GM18526 (cell line): ENCODE data around the gene DAZL.

ENCODE experiments used
- POLR2A ChIP-seq: IDR thresholded peaks from 3 replicates; pipeline ENCODE4 v1.6.1; 2011; ENCODE audit not compliant: insufficient read length; ENCODE audit errors: extremely low read depth

DAZL gene

GRCh38 chr3:16559653-16560365, 45.4 kb downstream of the DAZL start:
- no peak for TF ChIP-seq POLR2A

GRCh38 chr3:16554126-16554525, 51.1 kb downstream of the DAZL start:
- no peak for TF ChIP-seq POLR2A

GRCh38 chr3:16552757-16553156, 52.5 kb downstream of the DAZL start:
- no peak for TF ChIP-seq POLR2A

GRCh38 chr3:16551342-16551976, 53.8 kb downstream of the DAZL start:
- TF ChIP-seq POLR2A, result no peak

- no peak for TF ChIP-seq POLR2A
Observed at GRCh38 chr3:16550676-16551341, 54.4 kb downstream of the DAZL start.

- no peak for TF ChIP-seq POLR2A
Observed at GRCh38 chr3:16550305-16550675, 54.9 kb downstream of the DAZL start.

- no peak for TF ChIP-seq POLR2A
Observed at GRCh38 chr3:16548721-16549120, 56.5 kb downstream of the DAZL start.

DNA sequence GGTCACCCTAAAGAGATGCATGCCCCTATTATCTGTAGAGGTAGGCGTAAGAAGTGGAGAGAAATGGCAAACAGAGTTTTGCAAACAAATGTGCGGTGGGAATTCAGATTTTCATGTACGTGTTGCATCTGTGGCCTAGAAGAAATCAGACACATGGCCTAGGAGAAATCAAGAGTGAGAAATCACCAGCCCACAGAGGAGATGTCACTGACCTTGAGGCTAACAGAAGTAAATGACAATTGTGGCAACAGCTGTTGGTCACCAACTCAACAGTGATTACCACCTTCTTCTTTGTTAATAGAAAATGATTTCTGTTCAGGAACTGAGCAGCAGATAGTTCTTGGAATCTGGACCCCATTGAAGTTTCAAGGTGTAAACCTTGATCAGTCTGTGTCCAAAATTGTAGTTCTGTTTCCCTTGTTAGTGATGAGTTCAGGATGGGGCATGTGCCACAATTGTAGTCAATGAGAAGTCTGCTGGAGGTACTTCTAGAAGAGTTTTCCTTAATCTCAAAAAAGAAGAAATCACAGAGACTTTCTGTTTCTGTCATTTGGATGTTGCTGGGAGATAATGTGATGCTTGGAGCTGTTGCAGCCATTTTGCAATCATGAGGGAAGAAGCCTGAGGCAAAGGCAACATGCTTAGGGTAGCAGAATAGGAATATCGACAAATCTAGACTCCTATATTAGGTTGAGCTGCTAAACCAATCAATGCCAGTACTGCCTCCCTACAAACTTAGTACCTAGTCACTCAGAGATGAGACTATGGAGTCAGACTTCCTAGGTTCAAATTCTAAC, 57.5 kb downstream of the DAZL start:
- no peak for TF ChIP-seq POLR2A

DNA sequence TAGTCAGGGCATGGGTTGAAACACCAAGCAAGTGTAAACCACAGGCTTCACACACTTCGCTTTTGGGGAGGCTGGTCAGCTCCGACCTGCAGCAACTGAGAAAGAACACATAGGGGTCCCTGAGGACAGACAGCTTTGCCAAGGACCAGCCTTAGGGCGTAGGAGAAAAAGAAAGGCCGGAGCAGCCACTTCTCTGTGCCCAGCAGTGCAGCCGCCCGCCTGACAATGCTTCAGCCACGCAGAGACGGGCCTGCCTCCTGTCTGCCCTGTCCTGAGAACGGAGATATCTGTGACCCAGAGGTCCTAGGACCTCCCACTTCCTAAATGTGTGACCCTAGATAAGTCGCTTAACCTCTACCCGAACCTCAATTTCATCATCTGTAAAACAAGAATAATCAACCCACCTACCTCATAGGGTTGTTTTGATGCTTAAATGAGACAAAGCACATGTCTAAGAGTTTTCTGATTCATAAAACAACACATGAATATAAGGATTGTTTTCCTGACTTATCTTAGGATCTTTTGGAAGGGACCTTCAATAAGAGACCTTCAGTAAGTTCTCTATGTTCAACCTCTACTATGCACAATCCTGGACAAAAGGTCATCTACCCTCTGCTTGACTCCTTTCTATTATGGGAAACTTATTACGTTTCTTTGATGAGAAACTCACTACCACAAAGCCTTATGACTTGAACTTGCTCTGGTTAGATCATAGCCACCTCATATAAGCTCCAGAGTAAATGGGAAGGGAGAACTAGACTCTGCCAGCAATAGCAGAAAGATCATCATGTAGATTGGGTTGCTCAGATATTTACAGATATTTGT, 58.8 kb downstream of the DAZL start:
- no peak for TF ChIP-seq POLR2A

DNA sequence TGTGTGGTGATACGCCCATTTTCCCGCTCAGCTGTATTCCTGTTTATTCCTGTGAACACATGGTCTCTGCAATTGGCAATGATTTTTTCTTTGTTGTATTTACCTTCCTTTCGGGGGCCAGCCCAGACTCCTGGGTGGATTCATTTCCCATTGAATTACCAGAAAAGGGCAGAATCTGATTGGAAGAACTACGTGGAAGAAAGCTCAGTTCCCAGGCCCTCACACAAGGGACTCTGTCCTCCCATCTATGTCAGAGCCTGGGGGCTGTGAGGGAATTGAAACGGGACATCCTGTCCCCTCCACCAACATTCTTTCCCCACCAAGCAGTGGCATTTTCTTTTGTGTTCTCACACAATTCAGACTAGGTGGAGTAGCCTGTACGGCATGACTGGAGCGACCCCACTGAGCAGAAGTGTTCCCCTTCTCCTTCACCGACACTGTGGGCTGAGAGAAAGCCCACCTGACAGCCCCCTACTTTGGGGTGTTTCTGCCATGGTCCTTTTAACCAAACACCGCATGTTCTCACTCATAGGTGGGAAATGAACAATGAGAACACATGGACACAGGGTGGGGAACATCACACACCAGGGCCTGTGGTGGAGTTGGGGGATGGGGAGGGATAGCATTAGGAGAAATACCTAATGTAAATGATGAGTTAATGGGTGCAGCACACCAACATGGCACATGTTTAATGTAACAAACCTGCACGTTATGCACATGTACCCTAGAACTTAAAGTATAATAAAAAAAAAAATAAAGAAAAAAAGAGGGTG, 59.6 kb downstream of the DAZL start:
- no peak for TF ChIP-seq POLR2A

DNA sequence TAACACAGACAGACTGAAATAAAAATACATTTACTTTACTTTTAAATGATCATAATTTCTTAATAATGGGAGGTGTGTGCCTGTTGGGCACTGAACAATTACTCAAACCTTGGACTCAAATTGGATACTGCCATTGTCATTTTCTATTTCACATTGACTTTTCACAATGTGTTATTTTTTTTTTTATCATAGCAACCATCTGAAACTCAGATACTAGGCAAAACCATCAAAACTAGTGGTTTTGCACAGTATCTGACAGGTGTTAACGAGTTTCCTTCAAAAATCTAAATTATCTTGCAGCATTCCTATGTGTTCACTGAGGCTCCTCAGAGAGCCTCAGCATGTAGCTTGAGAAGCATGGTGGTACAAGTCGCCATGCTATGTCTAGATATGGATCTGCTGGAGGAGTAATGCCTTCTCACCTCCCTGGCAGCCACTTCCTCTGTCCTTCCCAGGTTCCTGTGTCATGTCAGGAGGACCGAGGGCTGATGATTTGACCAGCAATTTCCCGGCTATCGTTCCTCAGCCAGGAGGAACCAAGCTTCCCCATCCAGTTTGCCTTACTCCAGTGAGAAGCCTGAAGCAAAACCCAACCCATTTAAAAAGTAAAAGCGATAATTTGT, 61.9 kb downstream of the DAZL start:
- no peak for TF ChIP-seq POLR2A

DNA sequence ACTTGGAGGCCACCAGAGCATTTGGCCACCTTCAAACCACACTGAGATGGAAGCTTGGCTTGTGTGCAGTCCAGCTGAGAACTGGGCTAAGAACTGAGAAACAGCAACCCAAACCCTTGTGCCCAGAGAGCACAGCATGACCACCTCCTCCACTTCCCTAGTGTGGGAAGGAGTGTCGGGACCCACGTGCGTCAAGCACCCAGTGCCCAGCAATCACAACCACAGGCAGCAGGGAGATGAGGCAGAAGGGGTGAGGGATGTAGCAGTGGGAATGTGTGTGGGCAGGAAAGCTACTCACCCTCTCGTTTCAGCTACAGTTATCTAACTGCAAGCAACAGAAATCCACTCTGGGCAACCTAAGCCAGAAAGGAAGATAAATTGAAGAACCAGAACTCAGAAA, 66.7 kb downstream of the DAZL start:
- TF ChIP-seq POLR2A, result no peak

GRCh38 chr3:16536996-16537395, 68.2 kb downstream of the DAZL start:
- no peak for TF ChIP-seq POLR2A
